Neural cell (in vitro differentiated cells): ENCODE measurements around the gene HERPUD1.

Experiments used
- EZH2 ChIP-seq: fragments of 200-600, 300-800 bp; shearing (Covaris generic), sonication (generic); IDR thresholded peaks from 2 replicates; pipeline ENCODE4 v1.6.1; 2014; ENCODE audit warnings: antibody characterized with exemption, low read length, borderline replicate concordance, mild to moderate bottlenecking; ENCODE audit not compliant: insufficient read depth, poor library complexity, severe bottlenecking
- TAF1 ChIP-seq: IDR thresholded peaks from 2 replicates; pipeline ENCODE4 v1.6.1; 2012; ENCODE audit warnings: low read depth
- TF ChIP-seq, protein P1 (sequence below): fragments of 450-650 bp; IDR thresholded peaks from 2 replicates; pipeline ENCODE4 v1.5.1; 2014; ENCODE audit warnings: antibody characterized with exemption, mild to moderate bottlenecking, moderate library complexity; ENCODE audit not compliant: poor library complexity, severe bottlenecking
- TF ChIP-seq, protein P2 (sequence below): IDR thresholded peaks from 2 replicates; pipeline ENCODE4 v1.6.1; 2012; ENCODE audit warnings: borderline replicate concordance

DNA sequence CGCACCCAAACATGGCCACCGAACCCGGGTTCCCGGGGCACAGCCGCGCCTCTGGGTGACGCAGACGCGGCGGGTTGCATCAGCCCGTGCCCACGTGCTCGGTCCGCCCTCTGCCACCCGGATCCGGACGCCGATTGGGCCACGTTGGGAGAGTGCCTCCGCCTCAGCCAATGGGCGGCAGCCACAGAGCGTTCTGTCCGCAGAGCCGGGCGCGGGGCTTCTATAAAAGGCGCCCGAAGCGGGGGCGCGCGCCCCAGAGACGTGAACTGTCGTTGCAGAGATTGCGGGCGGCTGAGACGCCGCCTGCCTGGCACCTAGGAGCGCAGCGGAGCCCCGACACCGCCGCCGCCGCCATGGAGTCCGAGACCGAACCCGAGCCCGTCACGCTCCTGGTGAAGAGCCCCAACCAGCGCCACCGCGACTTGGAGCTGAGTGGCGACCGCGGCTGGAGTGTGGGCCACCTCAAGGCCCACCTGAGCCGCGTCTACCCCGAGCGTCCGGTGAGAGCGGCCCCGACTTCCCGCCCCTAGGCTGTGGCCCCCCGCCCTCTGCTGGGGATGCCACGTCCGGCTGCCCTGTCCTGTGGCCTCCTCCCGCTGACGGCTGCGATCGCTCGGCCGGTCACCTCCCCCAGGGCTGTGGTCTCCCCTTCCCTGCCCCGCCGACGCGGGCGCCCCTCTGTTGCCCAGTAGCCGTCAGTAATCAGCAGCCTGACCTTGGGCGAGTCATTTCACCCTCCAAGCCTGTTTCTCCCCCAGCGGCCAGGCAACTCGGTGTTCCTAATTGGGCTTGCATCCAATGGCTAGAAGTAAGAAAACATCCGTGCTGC lies at the start of gene HERPUD1:
- no peak for TF ChIP-seq EZH2
- TF ChIP-seq, protein P1, sequence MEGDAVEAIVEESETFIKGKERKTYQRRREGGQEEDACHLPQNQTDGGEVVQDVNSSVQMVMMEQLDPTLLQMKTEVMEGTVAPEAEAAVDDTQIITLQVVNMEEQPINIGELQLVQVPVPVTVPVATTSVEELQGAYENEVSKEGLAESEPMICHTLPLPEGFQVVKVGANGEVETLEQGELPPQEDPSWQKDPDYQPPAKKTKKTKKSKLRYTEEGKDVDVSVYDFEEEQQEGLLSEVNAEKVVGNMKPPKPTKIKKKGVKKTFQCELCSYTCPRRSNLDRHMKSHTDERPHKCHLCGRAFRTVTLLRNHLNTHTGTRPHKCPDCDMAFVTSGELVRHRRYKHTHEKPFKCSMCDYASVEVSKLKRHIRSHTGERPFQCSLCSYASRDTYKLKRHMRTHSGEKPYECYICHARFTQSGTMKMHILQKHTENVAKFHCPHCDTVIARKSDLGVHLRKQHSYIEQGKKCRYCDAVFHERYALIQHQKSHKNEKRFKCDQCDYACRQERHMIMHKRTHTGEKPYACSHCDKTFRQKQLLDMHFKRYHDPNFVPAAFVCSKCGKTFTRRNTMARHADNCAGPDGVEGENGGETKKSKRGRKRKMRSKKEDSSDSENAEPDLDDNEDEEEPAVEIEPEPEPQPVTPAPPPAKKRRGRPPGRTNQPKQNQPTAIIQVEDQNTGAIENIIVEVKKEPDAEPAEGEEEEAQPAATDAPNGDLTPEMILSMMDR: peak; percentile 48
- TF ChIP-seq, protein P2, sequence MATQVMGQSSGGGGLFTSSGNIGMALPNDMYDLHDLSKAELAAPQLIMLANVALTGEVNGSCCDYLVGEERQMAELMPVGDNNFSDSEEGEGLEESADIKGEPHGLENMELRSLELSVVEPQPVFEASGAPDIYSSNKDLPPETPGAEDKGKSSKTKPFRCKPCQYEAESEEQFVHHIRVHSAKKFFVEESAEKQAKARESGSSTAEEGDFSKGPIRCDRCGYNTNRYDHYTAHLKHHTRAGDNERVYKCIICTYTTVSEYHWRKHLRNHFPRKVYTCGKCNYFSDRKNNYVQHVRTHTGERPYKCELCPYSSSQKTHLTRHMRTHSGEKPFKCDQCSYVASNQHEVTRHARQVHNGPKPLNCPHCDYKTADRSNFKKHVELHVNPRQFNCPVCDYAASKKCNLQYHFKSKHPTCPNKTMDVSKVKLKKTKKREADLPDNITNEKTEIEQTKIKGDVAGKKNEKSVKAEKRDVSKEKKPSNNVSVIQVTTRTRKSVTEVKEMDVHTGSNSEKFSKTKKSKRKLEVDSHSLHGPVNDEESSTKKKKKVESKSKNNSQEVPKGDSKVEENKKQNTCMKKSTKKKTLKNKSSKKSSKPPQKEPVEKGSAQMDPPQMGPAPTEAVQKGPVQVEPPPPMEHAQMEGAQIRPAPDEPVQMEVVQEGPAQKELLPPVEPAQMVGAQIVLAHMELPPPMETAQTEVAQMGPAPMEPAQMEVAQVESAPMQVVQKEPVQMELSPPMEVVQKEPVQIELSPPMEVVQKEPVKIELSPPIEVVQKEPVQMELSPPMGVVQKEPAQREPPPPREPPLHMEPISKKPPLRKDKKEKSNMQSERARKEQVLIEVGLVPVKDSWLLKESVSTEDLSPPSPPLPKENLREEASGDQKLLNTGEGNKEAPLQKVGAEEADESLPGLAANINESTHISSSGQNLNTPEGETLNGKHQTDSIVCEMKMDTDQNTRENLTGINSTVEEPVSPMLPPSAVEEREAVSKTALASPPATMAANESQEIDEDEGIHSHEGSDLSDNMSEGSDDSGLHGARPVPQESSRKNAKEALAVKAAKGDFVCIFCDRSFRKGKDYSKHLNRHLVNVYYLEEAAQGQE: peak; percentile 96
- peak; percentile 99 for TF ChIP-seq TAF1
